K562 (cell line): Measurements from ENCODE around the gene MAML3. TPM values are rescaled to one million over a fixed set of nuclear protein-coding genes. Genes with fewer than 3 reads are reported as not detected.

ENCODE experiments used
- ARNT ChIP-seq, 2 experiments: fragments of 450-650 bp; IDR thresholded peaks; 2 replicates each; pipeline ENCODE4 v1.6.1; 2016; ENCODE audit warnings: mild to moderate bottlenecking in 1 of 2
- NFIX ChIP-seq: fragments of 250-450 bp; sonication (Bioruptor Pico); IDR thresholded peaks from 2 replicates; pipeline ENCODE4 v1.4.0; 2020; ENCODE audit warnings: low read depth, mild to moderate bottlenecking, moderate library complexity
- polyA plus RNA-seq, 8 experiments: library from polyadenylated mRNA; depleted of rRNA in 4 of 8; stranded (reverse) in 5 of 8; unstranded in 3 of 8; fragments of >200 nt; fragmentation: Nextera tagmentation in 2 of 8; fragmentation: Illumina TruSeq in 1 of 8; extraction: Ambion mirVana in 2 of 8; extraction: Trizol in 1 of 8; gene quantifications; 2 replicates each; pipeline versions ENCODE4 v1.2.1 to v1.2.3, GENCODE V29; 2011 to 2014; ENCODE audit warnings: inconsistent platforms in 1 of 8, missing spikeins in 1 of 8
- total RNA-seq, 7 experiments: library from RNA; depleted of rRNA in 6 of 7; stranded (reverse); fragments of >200 nt in 6 of 7; fragmentation: Illumina TruSeq in 2 of 7; extraction: Trizol in 2 of 7; gene quantifications; 2 replicates each; pipeline versions ENCODE4 v1.2.1 to v1.2.3, GENCODE V29; 2011 to 2021; ENCODE audit warnings: low replicate concordance in 1 of 7
- TF ChIP-seq, protein P1 (sequence below), 2 experiments: fragments of 450-650 bp; IDR thresholded peaks; 2 replicates each; pipeline ENCODE4 v1.6.1; 2016; ENCODE audit warnings: mild to moderate bottlenecking in 2 of 2, borderline replicate concordance in 1 of 2, low read depth in 1 of 2, moderate library complexity in 1 of 2
- TF ChIP-seq, protein P2 (sequence below): sonication (generic); IDR thresholded peaks from 2 replicates; pipeline ENCODE4 v1.6.1; 2016

Gene MAML3
- total and polyA plus RNA-seq, 9 of the 15 experiments (the other 6 are each of a cell fraction or from before 2014, with no cell fraction given): 0.01 to 0.55 (median 0.25) TPM

DNA sequence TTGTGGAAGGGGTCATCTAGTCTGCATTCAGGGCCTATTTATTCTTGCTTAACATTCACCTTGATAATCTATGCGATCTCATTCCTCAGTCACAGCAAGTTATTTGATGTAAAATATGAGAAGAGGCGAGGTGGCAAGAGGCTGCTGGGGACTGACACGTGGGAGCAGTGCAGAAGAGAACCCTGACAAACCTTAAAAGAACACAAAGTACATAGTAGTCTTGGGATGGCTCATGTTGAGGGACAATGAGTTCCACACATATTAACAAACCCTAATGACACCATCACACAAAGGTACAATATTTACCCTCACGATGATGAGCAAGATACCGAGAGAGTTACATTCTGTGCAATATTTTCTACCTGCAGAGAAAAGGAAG, 57.5 kb downstream of the MAML3 start (continued):
- TF ChIP-seq, protein P1, sequence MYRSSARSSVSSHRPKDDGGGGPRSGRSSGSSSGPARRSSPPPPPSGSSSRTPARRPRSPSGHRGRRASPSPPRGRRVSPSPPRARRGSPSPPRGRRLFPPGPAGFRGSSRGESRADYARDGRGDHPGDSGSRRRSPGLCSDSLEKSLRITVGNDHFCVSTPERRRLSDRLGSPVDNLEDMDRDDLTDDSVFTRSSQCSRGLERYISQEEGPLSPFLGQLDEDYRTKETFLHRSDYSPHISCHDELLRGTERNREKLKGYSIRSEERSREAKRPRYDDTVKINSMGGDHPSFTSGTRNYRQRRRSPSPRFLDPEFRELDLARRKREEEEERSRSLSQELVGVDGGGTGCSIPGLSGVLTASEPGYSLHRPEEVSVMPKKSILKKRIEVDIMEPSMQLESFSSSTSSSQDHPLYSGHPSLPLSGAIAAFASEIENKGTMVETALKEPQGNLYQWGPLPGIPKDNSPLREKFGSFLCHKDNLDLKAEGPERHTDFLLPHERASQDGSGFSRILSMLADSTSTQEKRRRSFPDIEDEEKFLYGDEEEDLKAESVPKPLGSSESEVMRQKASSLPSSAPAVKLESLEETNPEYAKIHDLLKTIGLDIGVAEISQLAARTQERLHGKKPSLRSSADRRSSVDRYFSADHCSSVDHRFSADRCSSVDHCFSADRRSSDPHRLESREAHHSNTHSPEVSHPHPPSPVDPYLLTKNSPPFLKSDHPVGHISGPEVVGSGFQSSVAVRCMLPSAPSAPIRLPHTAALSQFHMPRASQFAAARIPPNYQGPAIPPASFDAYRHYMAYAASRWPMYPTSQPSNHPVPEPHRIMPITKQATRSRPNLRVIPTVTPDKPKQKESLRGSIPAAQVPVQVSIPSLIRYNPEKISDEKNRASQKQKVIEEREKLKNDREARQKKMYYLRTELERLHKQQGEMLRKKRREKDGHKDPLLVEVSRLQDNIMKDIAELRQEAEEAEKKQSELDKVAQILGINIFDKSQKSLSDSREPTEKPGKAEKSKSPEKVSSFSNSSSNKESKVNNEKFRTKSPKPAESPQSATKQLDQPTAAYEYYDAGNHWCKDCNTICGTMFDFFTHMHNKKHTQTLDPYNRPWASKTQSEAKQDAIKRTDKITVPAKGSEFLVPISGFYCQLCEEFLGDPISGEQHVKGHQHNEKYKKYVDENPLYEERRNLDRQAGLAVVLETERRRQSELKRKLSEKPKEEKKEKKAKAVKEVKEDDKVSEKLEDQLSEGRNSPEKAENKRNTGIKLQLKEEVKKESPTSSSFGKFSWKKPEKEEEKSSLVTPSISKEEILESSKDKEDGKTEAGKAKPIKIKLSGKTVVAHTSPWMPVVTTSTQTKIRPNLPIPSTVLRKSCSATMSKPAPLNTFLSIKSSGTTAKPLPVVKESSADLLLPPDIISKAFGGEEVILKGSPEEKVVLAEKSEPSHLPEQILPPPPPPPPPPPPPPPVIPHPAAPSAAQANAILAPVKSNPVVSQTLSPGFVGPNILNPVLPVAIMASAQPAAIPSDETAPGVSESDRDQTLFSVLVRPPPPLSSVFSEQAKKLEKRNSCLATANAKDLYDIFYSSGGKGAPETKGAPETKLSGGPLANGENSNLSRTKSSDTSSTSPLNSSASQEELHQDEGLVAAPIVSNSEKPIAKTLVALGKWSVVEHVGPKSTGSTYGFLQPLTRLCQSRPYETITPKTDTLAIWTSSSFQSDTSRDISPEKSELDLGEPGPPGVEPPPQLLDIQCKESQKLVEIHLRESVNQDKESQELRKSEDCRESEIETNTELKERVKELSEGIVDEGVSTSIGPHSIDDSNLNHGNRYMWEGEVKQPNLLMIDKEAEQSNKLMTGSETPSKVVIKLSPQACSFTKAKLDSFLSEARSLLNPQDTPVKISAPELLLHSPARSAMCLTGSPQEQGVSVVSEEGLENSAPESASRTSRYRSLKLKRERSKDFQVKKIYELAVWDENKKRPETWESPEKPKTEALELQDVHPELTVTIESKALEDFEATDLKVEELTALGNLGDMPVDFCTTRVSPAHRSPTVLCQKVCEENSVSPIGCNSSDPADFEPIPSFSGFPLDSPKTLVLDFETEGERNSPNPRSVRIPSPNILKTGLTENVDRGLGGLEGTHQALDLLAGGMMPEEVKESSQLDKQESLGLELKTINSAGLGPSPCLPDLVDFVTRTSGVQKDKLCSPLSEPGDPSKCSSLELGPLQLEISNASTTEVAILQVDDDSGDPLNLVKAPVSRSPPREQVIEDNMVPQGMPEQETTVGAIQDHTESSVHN (IDR thresholded peaks at IDR 0.05; ENCODE audit: borderline replicate concordance in 1 of 2, low read depth in 1 of 2): no peak
- TF ChIP-seq ARNT (IDR thresholded peaks at IDR 0.05) (no peak), NFIX (CRISPR knock-in tag) (no peak)
- TF ChIP-seq, protein P2, sequence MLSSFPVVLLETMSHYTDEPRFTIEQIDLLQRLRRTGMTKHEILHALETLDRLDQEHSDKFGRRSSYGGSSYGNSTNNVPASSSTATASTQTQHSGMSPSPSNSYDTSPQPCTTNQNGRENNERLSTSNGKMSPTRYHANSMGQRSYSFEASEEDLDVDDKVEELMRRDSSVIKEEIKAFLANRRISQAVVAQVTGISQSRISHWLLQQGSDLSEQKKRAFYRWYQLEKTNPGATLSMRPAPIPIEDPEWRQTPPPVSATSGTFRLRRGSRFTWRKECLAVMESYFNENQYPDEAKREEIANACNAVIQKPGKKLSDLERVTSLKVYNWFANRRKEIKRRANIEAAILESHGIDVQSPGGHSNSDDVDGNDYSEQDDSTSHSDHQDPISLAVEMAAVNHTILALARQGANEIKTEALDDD: 0 out of 2 replicates have a peak, but pooled peaks have one; percentile 1
